Esophagus squamous epithelium (tissue), 5 donors: ENCODE data around the gene ADGRG4. TPM values are rescaled to one million over a fixed set of nuclear protein-coding genes. Genes with fewer than 3 reads are reported as not detected.

Experiments
- DNase-seq: peaks from one replicate; lab custom pipeline; 2025; lab: John Stamatoyannopoulos, UW
- H3K27ac ChIP-seq, 4 donors: fragments of 200-600 bp; sonication (generic); one replicate each; pipeline ENCODE4 v1.5.1; 2016 to 2019; ENCODE audit warnings: mild to moderate bottlenecking in 1 of 4
- H3K27me3 ChIP-seq, 4 donors: fragments of 200-600 bp; sonication (generic); 1 replicate in 3 of 4; 2 replicates in 1 of 4; pipeline versions ENCODE4 v1.5.1 to v1.6.0; 2017 to 2021; ENCODE audit warnings: antibody characterized with exemption in 1 of 4
- H3K36me3 ChIP-seq, 3 donors: fragments of 200-600 bp; sonication (generic); one replicate each; pipeline ENCODE4 v1.5.1; 2016 to 2019
- H3K4me1 ChIP-seq, 3 donors: fragments of 200-600 bp; sonication (generic); one replicate each; pipeline ENCODE4 v1.5.1; 2017 to 2019
- H3K4me3 ChIP-seq, 4 donors: fragments of 200-600 bp; sonication (generic); 1 replicate in 3 of 4; 2 replicates in 1 of 4; pipeline ENCODE4 v1.5.1; 2016 to 2019; ENCODE audit warnings: mild to moderate bottlenecking in 2 of 4, moderate library complexity in 1 of 4
- H3K9me3 ChIP-seq, 3 donors: fragments of 200-600 bp; sonication (generic); one replicate each; pipeline ENCODE4 v1.5.1; 2016 to 2019
- POLR2A ChIP-seq, 4 donors: fragments of 450-650 bp; IDR thresholded peaks; one replicate each; pipeline ENCODE4 v1.6.1; 2017; ENCODE audit warnings: antibody characterized with exemption in 4 of 4, mild to moderate bottlenecking in 4 of 4, moderate library complexity in 3 of 4
- WGBS, 2 donors: methylation state at CpG; one replicate each; pipeline ENCODE4 v1.1.5; 2018; 5-methylcytosine and 5-hydroxymethylcytosine counted together
- intact Hi-C: fragments of 100-400 bp; cut with DNase I; formaldehyde crosslinking; loops from one replicate; pipeline ENCODE4 v1.15.0; 2022
- total RNA-seq, 4 donors: library from RNA; depleted of rRNA; stranded (reverse); fragments of >200 nt; gene quantifications; one replicate each; pipeline ENCODE4 v1.1.0, GENCODE V29; 2016
- TF ChIP-seq, protein P1 (sequence below), 6 experiments: fragments of 450-650 bp in 4 of 6; fragments of 200-600 bp in 2 of 6; sonication (generic) in 2 of 6; IDR thresholded peaks; one replicate each; pipeline ENCODE4 v1.5.1; 2016 to 2019; ENCODE audit warnings: antibody characterized with exemption in 6 of 6, mild to moderate bottlenecking in 4 of 6, moderate library complexity in 4 of 6
- donor health status: DM: yes; HTN: yes; CAD: no.

Gene ADGRG4
- total RNA-seq, 4 donors from 2014 or later, result 0.19 TPM; not detected in 3

DNA sequence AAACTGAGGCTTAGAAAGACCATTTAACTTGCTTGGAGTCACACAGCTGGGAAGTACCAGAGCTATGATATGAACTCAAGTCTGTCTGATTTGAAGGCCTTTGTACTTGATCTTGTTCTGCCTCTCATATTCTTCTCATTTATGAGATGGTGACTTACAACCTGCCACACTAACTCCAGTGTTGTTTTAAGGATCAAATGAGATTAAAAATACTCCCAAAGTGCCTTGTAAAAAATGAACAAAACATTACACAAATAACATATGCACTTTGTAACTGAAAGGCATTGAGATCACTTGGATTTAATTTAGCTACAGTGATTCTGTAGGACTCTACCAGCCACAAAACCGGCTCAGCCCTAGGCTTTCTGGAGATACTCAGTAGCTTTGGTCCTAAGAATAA, 33.9 kb upstream of the ADGRG4 start:
- H3K36me3 ChIP-seq, result no peaks in the 10 kb centered on the region
- H3K27ac ChIP-seq, result no peak overlapping the region
- WGBS, 2 donors, result 70 to 83% methylated on average over 1 of the region's 1 CpG
- DNase-seq, result no peak
- H3K4me3 ChIP-seq, result no peak overlapping the region
- no peaks in the 10 kb centered on the region for H3K27me3 ChIP-seq
- no peaks in the 10 kb centered on the region for H3K9me3 ChIP-seq
- H3K4me1 ChIP-seq, result no peaks in the 10 kb centered on the region
- intact Hi-C loops, result no loop called here
- TF ChIP-seq POLR2A (IDR thresholded peaks at IDR 0.05), result no peak
- TF ChIP-seq, protein P1, sequence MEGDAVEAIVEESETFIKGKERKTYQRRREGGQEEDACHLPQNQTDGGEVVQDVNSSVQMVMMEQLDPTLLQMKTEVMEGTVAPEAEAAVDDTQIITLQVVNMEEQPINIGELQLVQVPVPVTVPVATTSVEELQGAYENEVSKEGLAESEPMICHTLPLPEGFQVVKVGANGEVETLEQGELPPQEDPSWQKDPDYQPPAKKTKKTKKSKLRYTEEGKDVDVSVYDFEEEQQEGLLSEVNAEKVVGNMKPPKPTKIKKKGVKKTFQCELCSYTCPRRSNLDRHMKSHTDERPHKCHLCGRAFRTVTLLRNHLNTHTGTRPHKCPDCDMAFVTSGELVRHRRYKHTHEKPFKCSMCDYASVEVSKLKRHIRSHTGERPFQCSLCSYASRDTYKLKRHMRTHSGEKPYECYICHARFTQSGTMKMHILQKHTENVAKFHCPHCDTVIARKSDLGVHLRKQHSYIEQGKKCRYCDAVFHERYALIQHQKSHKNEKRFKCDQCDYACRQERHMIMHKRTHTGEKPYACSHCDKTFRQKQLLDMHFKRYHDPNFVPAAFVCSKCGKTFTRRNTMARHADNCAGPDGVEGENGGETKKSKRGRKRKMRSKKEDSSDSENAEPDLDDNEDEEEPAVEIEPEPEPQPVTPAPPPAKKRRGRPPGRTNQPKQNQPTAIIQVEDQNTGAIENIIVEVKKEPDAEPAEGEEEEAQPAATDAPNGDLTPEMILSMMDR (IDR thresholded peaks at IDR 0.05), result no peak

DNA sequence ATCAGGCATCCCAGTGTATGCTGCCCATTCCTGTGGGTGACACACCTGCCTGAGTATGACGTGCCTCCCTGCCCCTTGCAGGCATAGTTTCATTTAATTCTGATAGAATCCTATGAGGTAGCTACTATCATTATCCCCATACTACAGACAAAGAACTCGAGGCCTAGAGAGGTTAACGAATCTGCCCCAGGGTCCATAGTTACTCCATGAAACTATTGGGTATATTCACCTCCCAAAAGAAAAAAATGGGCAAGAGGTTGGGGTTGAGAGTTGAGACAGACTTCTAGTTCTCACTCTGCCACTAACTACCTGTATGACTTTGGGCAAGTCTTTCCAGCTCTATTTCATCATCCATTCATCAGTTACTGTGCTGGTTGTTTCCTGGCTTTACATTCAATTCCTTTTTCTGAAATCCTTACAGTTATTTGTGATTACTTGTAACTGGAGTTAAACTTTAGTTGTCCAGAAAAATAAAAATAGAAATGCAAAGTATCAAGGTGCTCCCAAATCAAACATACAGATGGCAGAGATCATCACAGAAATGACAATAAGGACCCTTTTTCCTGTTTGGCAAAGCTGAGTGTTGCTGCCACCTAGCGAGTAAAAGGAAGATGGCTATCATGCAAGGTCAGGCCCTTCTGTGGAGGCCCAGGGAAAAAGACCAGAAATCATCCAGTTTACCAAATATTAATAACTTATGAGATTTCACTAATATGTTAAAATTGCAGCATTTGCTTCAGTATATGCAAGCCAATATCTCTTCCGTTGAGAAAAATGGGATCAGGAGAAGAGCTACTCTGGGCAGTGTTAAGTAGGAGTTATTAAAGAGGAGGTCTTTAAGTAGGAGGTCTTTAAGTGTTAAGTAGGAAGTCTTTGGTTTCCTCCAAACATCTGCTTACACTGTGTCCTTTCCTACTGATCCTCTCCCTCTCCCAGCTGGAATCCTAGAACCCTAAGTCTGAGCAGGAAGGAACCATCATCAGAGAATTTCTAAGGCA, 32.4 kb upstream of the ADGRG4 start:
- no peak for DNase-seq
- 40% methylated on average over 4 to 5 of the region's 5 CpGs for WGBS, 2 donors
- TF ChIP-seq, protein P1 (IDR thresholded peaks at IDR 0.05), result peak; percentile 38 to 78 (median 51)
- TF ChIP-seq POLR2A (IDR thresholded peaks at IDR 0.05), result no peak
- Histone ChIP-seq H3K4me3 (no peak overlapping the region), H3K4me1 (no peaks in the 10 kb centered on the region), H3K36me3 (no peaks in the 10 kb centered on the region), H3K27me3 (no peaks in the 10 kb centered on the region), H3K9me3 (no peaks in the 10 kb centered on the region), H3K27ac (no peak overlapping the region)
- intact Hi-C loops, result no loop called here

DNA sequence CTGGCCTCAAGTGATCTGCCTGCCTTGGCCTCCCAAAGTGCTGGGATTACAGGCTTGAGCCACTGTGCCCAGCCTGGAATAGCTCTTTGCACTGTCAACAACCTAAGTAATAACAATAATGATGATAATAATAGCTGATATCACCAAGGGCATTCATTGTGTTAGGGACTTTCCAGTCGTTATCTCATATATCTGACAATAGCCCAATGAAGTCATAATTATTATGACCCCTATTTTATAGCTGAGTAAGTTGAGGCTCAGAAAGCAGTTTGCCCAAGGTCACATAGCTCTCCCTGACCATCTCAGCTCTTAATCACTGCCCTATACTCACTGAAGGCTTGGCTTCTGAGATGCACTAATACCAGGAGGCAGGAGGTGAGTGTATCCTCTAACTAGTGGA, 30.8 kb upstream of the ADGRG4 start:
- no peak for TF ChIP-seq POLR2A (IDR thresholded peaks at IDR 0.05)
- TF ChIP-seq, protein P1 (IDR thresholded peaks at IDR 0.05), result no peak
- Histone ChIP-seq H3K36me3 (no peaks in the 10 kb centered on the region), H3K9me3 (no peaks in the 10 kb centered on the region), H3K4me3 (no peak overlapping the region), H3K4me1 (no peaks in the 10 kb centered on the region), H3K27ac (no peak overlapping the region), H3K27me3 (no peaks in the 10 kb centered on the region)
- WGBS, 2 donors, result 30% methylated on average over 1 of the region's 1 CpG; no CpG with 5 or more reads in 1 of the 2 donors
- no peak for DNase-seq
- intact Hi-C loops, result no loop called here

DNA sequence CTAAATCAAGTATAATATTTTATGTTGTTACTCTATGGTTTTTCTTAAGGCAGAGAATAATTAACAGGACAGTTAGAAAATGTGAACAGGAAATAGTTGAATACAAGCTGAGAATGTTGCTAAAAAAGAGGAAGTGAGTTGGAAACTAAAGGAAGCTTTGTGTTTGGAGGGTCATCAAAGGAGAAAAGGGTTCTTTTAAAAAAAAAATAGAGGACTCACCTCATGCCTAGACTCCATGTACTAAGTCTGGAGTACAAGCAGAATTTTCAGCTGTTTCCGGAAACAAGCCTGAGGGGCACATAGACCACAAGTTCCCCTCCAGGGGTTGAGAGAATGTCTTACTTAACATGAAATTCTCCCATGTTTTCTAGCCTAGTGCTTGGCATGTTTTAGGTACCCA, 29.5 kb upstream of the ADGRG4 start:
- DNase-seq, result no peak
- Histone ChIP-seq H3K9me3 (no peaks in the 10 kb centered on the region), H3K27ac (no peak overlapping the region), H3K4me1 (no peaks in the 10 kb centered on the region), H3K36me3 (no peaks in the 10 kb centered on the region), H3K27me3 (no peaks in the 10 kb centered on the region), H3K4me3 (no peak overlapping the region)
- WGBS, 2 donors, result 77 to 79% methylated on average over 1 of the region's 1 CpG
- intact Hi-C loops, result no loop called here
- TF ChIP-seq, protein P1 (IDR thresholded peaks at IDR 0.05), result no peak
- no peak for TF ChIP-seq POLR2A (IDR thresholded peaks at IDR 0.05)

DNA sequence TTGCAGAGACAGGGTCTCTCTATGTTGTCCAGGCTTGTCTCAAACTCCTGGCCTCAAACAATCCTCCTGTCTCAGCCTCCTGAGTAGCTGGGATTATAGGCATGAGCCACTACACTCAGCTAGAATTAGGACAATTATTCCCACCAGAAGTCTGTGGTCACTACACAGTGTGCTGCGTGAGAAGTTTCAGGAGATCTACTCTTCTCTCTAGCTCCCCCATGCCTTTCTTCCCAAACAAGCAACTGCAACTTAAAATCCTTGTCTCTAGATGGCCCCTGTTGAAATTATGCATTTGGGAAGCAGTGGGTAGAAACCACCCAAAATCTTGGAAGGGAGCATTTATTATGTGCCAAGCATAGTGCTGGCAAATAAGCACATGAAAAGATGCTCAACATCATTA, 28.4 kb upstream of the ADGRG4 start:
- no peaks in the 10 kb centered on the region for H3K36me3 ChIP-seq
- TF ChIP-seq POLR2A (IDR thresholded peaks at IDR 0.05), result no peak
- H3K4me1 ChIP-seq, result no peaks in the 10 kb centered on the region
- H3K9me3 ChIP-seq, result no peaks in the 10 kb centered on the region
- no peak for DNase-seq
- 50% methylated on average over 1 of the region's 1 CpG for WGBS, 2 donors
- intact Hi-C loops, result no loop called here
- no peaks in the 10 kb centered on the region for H3K27me3 ChIP-seq
- no peak overlapping the region for H3K4me3 ChIP-seq
- H3K27ac ChIP-seq, result no peak overlapping the region
